HG02870 (cell line): ENCODE results near the gene BACH1.
"Not testable (repeated sequence)": the region's sequence is repeated elsewhere in the genome, so short reads cannot be mapped to it uniquely, and the experiment has no call there.

ENCODE experiments used
- ATAC-seq: cut with Tn5 transposase; IDR thresholded peaks from one replicate; pipeline ENCODE4 v1.9.1; 2021; ENCODE audit warnings: mild to moderate bottlenecking, moderate library complexity; ENCODE audit not compliant: unreplicated experiment

BACH1 gene

GRCh38 chr21:29343519-29343918 is 44.8 kb downstream of the BACH1 start:
- ATAC-seq: no peak

- no peak for ATAC-seq
Measured at GRCh38 chr21:29346281-29346680, 47.6 kb downstream of the BACH1 start.

DNA sequence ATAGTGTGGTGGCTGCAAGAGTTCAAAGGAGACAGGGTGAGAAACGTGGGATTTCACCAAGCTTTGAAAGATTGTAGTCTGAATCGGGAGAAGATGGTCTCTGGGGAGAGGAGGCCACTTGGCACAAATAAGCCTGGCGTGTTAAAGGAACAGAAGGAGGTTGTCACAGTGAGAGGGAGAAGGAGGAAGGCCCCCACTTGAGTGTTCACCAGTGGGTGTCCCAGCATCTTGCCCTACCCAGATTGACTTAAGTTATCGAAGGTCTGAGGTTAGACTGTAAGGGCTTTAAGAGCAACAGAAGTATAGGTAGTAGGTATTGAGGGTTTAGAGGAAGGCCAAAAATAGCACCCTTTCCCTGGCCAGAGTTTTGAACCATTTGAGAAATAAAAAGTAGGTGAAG is 48.0 kb downstream of the BACH1 start:
- ATAC-seq: no peak

GRCh38 chr21:29347274-29347681 is 48.6 kb downstream of the BACH1 start:
- ATAC-seq: no peak

GRCh38 chr21:29349702-29350101 is 51.0 kb downstream of the BACH1 start:
- ATAC-seq: no peak

GRCh38 chr21:29350246-29350779 is 51.6 kb downstream of the BACH1 start:
- ATAC-seq: no peak

DNA sequence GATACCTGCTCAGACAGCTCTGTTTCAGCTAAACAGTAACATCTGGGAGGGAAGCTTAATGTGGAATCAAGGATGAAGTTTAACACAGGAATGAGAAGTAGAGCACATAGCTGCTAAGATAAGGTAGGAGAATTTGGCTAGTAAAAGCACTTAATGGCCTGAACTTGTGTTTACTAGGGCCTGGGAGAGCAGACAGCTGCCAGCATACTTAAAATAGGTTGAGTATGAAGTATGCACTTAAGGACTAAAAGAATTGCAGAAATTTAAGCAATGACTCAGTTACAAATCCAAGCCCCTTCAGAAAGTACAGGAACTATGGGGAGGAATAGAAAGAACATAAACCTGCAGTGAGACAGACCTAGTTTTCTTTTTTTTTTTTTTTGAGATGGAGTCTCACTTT is 53.0 kb downstream of the BACH1 start:
- ATAC-seq: no peak

DNA sequence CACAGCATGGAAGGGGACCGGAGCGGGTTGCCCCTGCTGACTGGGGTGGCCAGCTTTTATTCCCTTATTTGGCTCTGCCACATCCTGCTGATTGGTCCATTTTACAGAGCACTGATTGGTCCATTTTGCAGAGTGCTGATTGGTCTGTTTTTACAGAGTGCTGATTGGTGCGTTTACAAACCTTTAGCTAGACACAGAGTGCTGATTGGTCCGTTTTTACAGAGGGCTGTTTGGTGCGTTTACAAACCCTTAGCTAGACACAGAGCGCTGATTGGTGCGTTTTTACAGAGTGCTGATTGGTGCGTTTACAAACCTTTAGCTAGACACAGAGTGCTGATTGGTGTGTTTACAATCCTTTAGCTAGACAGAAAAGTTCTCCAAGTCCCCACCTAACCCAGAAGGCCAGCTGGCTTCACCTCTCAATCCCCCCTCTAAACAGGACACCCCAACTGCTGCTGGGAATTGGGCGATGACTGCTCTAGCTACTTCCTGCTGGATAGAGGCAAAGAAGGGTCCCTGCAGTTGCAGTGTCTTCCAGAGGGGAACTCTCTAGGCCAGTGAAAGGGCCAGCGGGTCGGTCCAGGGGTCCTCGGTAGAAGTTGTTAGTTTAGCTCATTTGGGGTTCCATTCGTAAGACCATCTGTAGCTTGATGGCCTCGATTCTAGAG is 56.5 kb downstream of the BACH1 start:
- not testable (repeated sequence) for ATAC-seq

- not testable (repeated sequence) for ATAC-seq
Measured at GRCh38 chr21:29356291-29356690, 57.6 kb downstream of the BACH1 start.

DNA sequence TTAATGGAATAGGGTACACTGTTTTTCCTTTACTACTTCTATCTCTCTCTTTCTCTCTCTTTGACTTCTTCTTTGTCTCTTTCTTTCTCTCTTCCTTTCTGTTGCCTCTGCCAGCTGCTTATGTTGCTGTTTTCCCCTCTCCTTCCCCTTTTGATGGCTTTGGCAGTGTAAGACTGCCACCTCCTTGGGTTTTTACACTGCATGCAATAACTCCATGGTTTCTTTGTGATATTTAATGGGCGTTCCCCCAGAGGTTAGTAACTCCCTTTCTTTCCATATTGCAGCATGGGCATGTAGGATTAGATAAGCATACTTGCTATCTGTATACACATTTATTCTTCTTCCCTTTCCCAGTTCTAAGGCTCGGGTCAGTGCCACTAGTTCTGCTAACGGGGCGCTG is 58.1 kb downstream of the BACH1 start:
- ATAC-seq: not testable (repeated sequence)

- no peak for ATAC-seq
Measured at GRCh38 chr21:29359718-29360117, 61.0 kb downstream of the BACH1 start.

- no peak for ATAC-seq
Measured at GRCh38 chr21:29360799-29361765, 62.4 kb downstream of the BACH1 start.

GRCh38 chr21:29362758-29363157 is 64.0 kb downstream of the BACH1 start:
- ATAC-seq: no peak

DNA sequence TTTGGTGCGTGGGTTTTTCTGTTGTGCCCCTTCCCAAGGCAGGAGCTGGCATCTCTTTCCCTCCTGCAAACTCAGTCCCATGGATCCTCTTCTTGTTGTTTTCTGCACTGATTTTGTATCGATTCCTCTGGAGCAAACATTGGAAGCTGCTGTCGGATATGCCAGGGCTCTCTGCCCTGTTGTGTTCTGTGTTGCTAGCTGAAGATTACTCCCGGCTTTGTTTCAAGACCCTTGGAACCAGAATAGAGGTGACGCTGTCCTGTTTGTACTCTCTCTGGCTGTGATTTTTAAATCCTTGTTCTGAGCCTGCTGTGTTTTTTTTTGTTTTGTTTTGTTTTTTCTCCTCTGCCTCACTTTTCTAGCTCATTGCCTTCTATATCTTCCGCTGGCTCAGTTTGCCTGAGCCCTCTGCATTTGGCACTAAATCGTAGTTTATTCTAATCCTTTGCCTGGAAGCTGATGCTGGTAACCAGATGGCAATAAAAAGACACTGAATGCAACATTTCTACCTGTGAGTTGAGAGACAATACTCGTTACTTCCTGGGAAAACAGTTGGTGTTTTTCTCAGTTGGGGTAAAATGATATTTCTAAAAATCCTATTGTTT is 67.0 kb downstream of the BACH1 start:
- no peak for ATAC-seq

GRCh38 chr21:29366532-29366931 is 67.8 kb downstream of the BACH1 start:
- no peak for ATAC-seq

DNA sequence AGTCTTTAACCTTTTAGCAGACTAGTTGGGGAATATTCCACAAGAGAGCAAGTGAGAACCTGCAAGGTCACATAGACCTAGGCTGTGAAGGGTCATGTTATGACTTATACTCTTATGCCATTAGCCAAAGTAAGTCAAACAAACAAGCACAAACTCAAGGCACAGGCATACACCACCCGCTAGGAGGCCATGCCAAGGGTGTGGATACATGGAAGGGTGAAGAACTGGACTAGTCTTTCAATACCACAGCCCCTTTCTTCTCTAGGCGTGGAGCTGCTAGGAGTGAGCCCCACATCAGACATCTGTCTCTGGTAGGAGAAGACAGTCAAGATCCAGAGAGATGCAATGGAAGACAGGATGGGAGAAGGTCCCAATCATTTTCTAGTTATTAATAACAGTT is 68.6 kb downstream of the BACH1 start:
- ATAC-seq: no peak

DNA sequence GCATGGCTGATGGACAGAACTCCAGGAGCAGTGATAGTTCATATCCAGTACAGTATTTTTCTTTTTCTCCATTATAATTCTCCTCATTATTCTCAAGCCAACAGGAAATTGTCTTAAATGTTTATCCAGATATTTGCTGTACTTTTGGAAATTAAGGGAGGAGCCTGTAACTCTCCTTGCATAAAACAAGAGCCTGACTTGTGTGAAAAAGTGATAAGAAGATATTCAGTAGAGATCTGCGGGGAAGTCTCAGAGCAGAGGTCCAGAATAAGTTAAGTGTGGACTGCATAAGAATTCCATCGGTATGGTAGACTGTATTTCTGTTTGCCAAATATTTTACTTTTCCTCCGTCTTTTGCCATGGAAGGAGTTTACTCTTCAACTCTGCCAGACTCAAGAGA is 70.2 kb downstream of the BACH1 start:
- no peak for ATAC-seq

DNA sequence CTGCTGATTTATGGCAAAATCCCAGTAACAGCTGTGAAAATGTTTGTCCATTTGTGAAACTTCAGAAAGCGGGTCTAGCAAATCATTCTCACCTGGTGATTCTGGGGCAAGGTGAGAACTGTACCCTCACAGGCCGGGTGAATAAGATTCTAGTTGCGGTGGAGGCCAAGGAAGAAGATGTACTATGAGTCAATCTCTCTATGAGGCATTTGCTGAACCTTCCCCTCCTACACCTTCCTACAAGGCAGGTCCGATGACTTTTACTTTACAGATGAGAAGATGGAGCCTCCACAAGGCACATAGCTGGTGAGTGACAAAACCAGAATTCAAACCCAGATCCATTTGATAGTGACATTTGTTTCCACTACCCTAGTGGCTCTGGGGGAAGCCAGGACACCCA is 72.7 kb downstream of the BACH1 start:
- ATAC-seq: no peak

DNA sequence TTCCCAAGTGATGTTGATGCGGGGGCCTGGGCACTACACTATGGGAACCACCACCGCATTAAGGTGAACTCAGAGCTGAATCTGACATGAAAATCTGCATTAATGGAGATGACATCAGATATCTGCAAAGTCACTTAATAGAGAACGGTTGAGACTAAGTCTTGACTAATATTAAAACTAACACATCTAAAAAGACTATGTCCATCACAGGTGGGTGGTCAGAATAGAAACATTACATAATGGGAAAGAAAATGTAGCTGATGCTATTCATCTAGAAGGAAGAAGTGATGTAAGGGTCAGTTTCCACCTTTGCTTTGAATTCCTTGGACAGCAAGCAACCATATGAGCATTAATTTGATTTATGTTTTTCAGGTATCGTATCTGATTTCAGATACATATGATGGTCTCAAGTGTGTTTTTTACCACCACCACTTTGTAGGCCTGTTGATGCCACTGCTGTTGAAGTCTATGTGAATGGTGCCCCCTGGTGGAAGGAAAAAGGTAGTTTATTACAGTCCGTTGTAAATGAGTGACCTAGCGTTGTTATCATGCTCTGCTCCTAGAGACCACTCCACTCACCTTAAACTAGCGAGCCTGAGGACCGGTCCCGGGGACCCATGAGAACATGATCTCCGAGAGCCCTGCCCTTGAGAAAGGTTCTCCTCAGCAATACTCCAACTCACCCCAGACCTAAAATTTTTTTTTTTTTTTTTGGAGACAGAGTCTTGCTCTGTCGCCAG is 73.5 kb downstream of the BACH1 start:
- peak; percentile 78 for ATAC-seq

- no peak for ATAC-seq
Measured at GRCh38 chr21:29374481-29374880, 75.8 kb downstream of the BACH1 start.

GRCh38 chr21:29376556-29376955 is 77.8 kb downstream of the BACH1 start:
- no peak for ATAC-seq
